Stimulated activated CD8-positive, alpha-beta memory T cell treated with anti-CD3 and anti-CD28 coated beads, Interleukin-12 subunit alpha, Interleukin-12 subunit beta, amount 100 ng/mL, for 24 hours (primary cell): ENCODE data around the gene IPO5.
"Not testable (repeated sequence)": the region's sequence is repeated elsewhere in the genome, so short reads cannot be mapped to it uniquely, and the experiment has no call there.

ENCODE experiments used
- DNase-seq: peaks from one replicate; pipeline ENCODE4 v3.0.0-alpha.2; 2020; ENCODE audit errors: extremely low read depth

IPO5 gene

DNA sequence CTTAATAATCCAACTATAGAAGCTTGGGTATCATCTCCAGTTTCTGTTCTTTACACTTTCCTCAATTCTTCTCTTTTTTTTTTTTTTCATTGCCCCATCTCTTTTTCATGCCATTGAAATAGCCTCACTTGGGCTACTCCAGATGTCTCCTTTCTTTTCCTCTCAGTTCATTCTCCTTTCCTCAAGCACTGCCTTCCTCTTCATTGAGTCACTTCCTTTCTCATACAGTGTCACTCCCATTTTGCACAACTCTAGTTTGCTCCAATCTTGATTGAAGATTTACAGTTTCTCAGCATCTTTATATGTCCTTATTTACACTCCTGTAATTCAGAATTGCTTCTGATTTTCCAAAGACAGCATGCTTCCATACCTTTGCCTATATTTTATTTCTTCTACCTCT lies 61.3 kb downstream of the IPO5 start:
- no peak for DNase-seq

- DNase-seq, result no peak
Observed at GRCh38 chr13:98018293-98018692, 64.8 kb downstream of the IPO5 start.

GRCh38 chr13:98019186-98019585 lies 65.7 kb downstream of the IPO5 start:
- no peak for DNase-seq

GRCh38 chr13:98020271-98020670 lies 66.8 kb downstream of the IPO5 start:
- DNase-seq, result no peak

- no peak for DNase-seq
Observed at GRCh38 chr13:98022210-98022609, 68.7 kb downstream of the IPO5 start.

DNA sequence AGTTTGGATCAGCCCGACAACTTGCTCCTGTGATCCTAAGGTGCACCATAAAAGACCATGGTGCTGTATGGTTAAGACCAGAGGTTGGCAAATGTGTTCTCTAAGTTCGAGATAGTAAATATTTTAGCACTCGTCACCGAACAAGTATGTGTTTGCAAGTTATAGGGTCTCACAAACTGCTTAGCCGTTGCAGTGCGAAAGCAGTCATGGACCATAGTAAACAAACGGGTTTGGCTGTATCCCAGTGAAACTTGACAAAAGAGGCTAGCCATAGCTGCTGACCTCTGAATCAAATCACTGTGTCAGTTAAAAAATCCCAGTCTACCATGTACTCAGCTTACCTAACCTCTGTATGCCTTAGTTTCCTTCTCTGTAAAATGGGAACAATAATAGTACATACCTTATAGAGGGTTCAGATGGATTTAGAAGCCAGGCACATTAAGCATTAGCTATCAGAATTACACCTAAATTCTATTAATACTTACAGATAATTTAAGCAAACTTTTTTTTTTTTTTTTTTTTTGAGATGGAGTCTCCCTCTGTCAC lies 72.1 kb downstream of the IPO5 start:
- DNase-seq, result no peak

DNA sequence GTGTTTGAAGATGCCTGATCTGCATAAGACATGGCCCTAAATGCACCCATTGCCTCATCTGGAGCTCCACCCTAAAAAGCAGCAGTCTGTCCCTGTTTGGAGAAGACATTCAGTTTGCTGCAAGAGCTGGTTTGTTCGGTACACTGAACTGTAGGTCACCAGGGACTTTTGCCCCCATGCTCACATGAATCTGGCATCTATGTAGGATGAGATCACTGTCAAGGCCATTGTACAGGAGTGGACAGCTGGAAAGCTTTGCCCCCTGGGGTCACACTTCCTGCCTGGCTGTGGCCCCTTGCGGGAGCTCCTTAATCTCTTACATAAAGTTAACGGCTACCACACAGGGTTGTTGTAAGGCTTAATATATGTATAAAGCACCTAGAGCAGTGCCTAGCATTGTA lies 73.0 kb downstream of the IPO5 start:
- no peak for DNase-seq

DNA sequence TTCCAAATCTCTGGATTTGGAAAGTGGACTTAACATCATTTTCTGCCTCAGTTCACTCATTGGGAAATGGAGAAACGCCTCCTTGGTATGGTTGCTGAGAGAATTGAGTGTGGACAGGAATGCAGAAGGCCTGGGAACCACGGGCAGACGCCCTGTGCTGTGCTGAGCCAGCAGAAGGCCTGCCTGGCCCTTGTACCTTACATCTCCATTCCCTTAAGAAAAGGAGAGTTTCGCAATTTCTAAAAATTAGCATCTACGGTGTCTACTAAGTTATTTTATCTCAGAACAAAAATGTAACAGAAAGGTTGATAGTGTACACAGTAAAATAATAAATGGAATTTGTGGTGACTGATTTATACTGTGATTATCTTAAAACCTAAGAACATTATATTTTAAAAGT lies 78.7 kb downstream of the IPO5 start:
- DNase-seq, result no peak

DNA sequence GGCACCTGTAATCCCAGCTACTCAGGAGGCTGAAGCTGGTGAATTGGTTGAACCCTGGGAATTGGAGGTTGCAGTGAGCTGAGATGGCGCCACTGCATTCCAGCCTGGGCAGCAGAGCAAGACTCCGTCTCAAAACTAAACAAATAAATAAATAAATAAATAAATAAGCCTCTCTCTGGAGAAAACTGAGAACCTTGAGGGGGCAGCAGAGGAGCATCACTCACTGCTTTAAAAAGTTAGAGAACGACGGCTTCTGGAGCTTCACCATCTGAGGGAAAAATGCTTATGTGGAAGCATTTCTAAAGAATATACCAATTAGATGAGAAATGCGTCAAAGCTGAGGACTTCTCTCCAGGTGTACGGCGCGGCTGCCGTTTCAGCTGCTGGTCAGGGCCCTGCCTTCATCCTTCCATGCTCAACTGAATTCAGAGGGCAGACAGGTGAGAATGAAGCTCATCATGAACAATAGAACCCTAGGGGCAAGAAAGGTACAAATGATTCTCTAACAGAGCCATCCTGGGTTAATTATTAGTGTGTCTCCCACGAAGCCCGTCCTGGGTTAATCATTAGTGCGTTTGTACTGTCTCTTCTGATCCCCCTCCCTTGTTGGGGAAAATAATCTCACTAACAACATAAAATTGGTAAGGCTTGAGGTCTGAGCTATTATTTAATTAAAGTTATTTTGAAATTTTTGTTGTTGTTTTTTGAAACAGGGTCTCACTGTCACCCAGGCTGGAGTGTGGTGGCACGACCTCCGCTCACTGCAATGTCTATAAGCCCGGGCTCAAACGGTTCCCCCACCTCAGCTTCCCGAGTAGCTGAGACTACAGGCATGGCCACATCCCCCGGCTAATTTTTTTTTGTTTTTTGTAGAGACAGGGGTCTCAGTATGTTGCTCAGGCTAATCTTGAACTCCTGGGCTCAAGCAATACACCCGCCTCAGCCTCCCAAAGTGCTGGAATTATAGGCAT lies 80.1 kb downstream of the IPO5 start:
- no peak for DNase-seq

DNA sequence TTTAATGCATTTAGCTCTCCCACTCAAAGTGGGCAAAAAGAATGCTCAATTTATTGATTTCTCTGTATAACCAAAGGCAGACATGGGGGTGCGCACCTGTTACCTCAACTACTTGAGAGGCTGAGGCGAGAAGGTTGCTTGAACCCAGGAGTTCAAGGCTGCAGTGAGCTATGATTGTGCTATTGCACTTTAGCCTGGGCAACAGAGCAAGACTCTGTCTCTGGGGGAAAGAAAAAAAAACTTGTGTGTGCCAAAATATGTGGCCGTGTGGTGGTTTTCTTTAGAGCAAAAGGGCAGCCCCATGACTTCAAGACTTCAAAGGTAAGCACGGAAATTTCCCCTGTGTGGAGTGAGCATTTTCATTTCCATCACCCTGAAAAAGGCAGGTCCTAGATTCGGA lies 81.9 kb downstream of the IPO5 start:
- no peak for DNase-seq

DNA sequence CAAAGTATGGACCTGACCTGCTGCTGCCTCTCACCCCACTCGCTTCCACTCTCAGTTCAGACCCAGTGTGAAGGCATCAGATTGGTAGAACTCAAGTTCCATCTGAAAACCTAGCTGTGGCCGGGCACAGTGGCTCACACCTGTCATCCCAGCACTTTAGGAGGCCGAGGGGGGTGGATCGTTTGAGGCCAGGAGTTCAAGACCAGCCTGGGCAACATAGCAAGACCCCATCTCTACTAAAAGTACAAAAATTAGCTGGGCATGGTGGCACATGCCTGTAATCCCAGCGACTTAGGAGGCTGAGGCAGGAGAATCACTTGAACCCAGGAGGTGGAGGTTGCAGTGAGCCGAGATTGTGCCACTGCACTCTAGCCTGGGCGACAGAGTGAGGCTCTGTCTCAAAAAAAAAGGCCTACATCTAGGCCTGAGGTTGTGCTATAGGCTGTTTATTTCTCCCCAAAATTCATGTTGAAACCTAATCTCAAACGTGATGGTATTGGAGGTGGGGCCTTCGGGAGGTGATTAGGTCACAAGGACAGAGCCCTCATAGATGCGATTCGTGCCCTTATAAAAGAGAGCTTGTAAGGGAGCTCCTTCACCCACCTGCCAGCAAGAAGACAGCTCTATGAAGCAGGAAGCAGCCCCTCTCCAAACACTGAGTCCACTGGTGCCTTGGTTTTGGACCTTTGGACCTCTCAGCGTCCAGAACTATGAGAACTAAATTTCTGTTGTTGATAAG lies 83.3 kb downstream of the IPO5 start:
- not testable (repeated sequence) for DNase-seq

DNA sequence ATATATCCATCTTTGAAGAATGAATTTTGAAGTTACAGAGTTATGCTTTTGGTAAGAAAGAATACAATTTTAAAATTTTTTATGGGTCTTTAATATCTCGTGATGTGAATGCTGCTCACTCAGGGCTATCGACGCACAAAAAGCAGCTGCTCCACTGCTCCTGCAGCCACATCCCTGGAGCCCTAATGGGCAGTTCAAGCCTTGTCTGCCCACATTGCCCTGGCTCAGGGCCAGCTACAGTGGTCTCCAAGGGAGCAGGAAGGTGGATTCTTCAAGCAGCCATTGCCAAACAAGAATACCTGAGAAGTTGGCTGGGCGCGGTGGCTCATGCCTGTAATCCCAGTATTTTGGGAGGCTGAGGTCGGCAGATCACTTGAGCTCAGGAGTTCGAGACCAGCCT lies 85.8 kb downstream of the IPO5 start:
- DNase-seq, result no peak

- no peak for DNase-seq
Observed at GRCh38 chr13:98039964-98040363, 86.5 kb downstream of the IPO5 start.

DNA sequence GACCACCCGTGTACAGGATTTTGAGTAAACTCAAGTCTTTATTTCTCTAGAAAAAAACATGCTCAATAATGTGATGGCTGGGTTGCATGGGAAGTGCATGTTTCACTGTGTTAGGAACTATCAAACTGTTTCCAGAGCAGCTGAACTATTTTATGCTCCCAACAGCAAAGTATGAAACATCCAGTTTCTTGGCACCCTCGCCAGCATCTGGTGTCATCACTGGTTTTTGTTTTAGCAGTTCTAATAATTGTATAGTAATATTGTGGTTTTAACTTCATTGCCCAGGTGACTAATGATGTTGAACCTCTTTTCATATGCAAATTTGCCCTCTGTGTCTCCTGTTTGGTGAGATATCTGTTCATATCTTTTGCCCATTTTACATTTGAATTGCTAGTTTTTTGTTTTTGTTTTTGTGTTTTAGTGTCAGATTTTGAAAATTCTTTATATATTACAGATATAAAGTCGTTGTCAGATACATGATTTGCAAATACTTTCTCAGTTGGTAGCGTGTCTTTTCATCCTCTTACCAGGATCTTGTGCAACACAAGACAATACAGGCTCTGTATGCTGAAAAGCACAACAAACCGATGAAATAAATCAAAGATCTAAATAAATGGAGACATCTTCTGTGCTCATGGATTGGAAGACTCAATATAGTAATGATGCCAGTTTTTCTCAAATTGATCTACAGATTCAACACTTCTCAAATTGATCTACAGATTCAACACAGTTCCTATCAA lies 87.8 kb downstream of the IPO5 start:
- DNase-seq, result no peak

DNA sequence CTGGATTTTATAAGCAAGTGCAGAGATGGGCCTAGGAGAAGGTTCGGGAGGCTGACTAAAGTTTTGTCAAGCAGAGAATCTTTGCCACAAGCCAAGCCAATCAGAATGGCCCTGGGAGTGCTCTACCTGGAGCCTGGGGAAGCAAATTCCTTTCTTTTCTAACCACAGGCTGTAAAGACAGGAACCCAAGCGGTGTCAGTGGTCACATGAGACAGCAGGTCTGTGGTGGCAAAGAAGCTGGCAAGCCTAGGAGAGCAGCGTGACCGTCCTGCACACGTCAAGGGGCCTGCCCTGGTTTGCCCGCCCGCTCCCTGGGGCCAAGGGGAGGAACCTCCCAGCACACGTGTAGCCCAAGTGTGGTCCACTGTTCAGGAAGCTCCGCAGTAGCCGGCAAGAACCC lies 90.8 kb downstream of the IPO5 start:
- no peak for DNase-seq

GRCh38 chr13:98047785-98048184 lies 94.3 kb downstream of the IPO5 start:
- not testable (repeated sequence) for DNase-seq

DNA sequence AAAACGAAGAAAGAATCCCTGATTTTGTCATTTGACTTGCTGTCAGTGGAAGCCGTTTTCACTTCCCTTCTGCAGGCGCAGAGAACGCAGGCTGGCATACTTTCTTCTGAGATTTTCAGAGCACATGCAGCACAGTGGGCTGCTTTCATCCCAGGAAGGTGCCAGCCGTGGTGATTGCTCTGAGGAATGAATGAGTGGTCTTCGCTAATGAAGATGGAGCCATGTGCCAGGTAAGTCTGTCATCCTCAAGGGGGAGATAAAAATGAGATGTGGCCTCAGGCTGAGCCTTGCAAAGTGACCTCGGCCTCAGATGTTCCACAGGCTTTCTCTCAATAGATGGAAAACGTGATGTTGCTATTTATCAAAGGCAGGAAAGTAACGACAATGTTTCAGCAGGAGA lies 94.8 kb downstream of the IPO5 start:
- no peak for DNase-seq

GRCh38 chr13:98050041-98050466 lies 96.6 kb downstream of the IPO5 start:
- DNase-seq, result no peak

DNA sequence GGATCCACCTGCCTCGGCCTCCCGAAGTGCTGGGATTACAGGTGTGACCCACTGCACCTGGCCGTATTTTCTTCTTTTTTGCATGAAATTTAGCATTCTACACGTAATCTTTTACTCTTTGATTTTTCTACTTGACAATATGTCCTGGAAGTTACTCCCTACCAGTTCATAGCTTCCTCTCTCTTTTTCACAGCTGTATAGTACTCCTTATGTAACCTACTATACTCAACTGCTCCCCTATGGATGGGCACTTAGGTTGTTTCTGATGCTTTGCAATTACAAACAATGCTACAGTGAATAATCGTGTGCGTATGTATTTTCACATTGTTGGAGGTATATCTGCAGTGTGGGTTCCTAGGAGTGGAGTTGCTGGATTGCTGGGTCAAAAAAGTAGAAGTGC lies 98.9 kb downstream of the IPO5 start:
- DNase-seq, result no peak

DNA sequence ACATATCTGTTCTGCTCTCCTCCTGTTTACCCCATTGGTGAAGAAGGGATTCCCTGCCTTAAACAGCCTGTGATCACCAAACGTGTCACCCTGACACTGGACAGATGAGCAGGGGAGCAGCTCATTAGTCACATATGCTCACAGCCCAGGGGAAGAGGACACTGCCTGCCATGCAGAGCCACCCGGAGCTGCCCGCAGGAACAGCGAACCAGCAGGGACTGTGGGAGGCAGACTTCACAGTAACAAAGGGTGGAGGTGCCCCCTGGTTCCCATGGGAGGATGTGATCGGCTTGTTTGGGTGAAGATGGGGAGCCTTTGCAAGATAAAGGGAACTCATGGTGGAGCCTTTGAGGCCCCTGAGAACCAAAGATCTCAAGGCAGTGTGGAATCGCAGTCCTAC lies 100.8 kb downstream of the IPO5 start:
- no peak for DNase-seq

- no peak for DNase-seq
Observed at GRCh38 chr13:98055623-98056022, 102.1 kb downstream of the IPO5 start.

GRCh38 chr13:98056839-98057410 lies 103.5 kb downstream of the IPO5 start:
- DNase-seq, result no peak
